ENCODE measurements around the gene LPP. TPM values are rescaled to one million over a fixed set of nuclear protein-coding genes. Genes with fewer than 3 reads are reported as not detected.

LPP gene
- polyA plus RNA-seq, 1 donor (not counting 4 experiments of a cell fraction or from before 2014, with no cell fraction given): 16.0 TPM

- DNase-seq (ENCODE audit: low read depth, low spot score) (no peak), FAIRE-seq (no peak)
- no peaks in the 10 kb centered on the region for H3K9me1 ChIP-seq (ENCODE audit: control insufficient read depth, extremely low read depth, insufficient read depth, low read length)
- no peak overlapping the region for H3K9ac ChIP-seq (ENCODE audit: control insufficient read depth, extremely low read depth, insufficient read depth, low read length)
- no peaks in the 10 kb centered on the region for H4K20me1 ChIP-seq (ENCODE audit: control insufficient read depth, extremely low read depth, insufficient read depth, low read length)
- no peaks in the 10 kb centered on the region for H3K4me1 ChIP-seq (ENCODE audit: control insufficient read depth, extremely low read depth, insufficient read depth, low read length)
- H3K27me3 ChIP-seq (ENCODE audit: control insufficient read depth, extremely low read depth, insufficient read depth, low read length): no peaks in the 10 kb centered on the region
- H3K36me3 ChIP-seq (ENCODE audit: control insufficient read depth in 2 of 2, extremely low read depth in 1 of 2, insufficient read depth in 2 of 2, low read length in 2 of 2): no peaks in the 10 kb centered on the region
- dilution Hi-C loops (cut with MboI; ENCODE audit: extremely low pct_ligation_motif_present, low sequenced_read_pairs): loop anchor here (25.0 kb wide), 1 partner anchor 1188 kb away; the partner anchor contains the start of gene BCL6
- no peak overlapping the region for H3K27ac ChIP-seq (ENCODE audit: control insufficient read depth, insufficient read depth, low read length)
- H3K9me3 ChIP-seq (ENCODE audit: control insufficient read depth, low read depth, low read length): no peaks in the 10 kb centered on the region
- TF ChIP-seq CTCF (optimal IDR thresholded peaks at IDR 0.05 in 1 of 3, IDR thresholded peaks at IDR 0.05 in 1 of 3, conservative IDR thresholded peaks at IDR 0.05 in 1 of 3; ENCODE audit: extremely low read depth in 1 of 3, insufficient read depth in 2 of 3, low read length in 3 of 3) (no peak), EZH2 (IDR thresholded peaks at IDR 0.05; ENCODE audit: low read length) (no peak)
- H3K4me3 ChIP-seq (ENCODE audit: control insufficient read depth in 2 of 3, extremely low read depth in 1 of 3, insufficient read depth in 2 of 3, low read depth in 1 of 3, low read length in 3 of 3): no peak overlapping the region
- H2AFZ ChIP-seq (ENCODE audit: control insufficient read depth, low read length): no peak overlapping the region
- no peaks in the 10 kb centered on the region for H3K79me2 ChIP-seq (ENCODE audit: control insufficient read depth, insufficient read depth, low read length)
- H3K4me2 ChIP-seq (ENCODE audit: control insufficient read depth, extremely low read depth, insufficient read depth, low read depth, low read length): no peak overlapping the region
These were observed 771.4 kb downstream of the LPP start for GRCh38 chr3:188925376-188925775.

GRCh38 chr3:188926111-188926510, 772.2 kb downstream of the LPP start:
- H3K36me3 ChIP-seq (ENCODE audit: control insufficient read depth in 2 of 2, extremely low read depth in 1 of 2, insufficient read depth in 2 of 2, low read length in 2 of 2): no peaks in the 10 kb centered on the region
- no peak overlapping the region for H3K4me3 ChIP-seq (ENCODE audit: control insufficient read depth in 2 of 3, extremely low read depth in 1 of 3, insufficient read depth in 2 of 3, low read depth in 1 of 3, low read length in 3 of 3)
- H3K4me2 ChIP-seq (ENCODE audit: control insufficient read depth, extremely low read depth, insufficient read depth, low read depth, low read length): no peak overlapping the region
- DNase-seq (ENCODE audit: low read depth, low spot score) (no peak), FAIRE-seq (no peak)
- no peaks in the 10 kb centered on the region for H4K20me1 ChIP-seq (ENCODE audit: control insufficient read depth, extremely low read depth, insufficient read depth, low read length)
- H3K27ac ChIP-seq (ENCODE audit: control insufficient read depth, insufficient read depth, low read length): no peak overlapping the region
- dilution Hi-C loops (cut with MboI; ENCODE audit: extremely low pct_ligation_motif_present, low sequenced_read_pairs): loop anchor here (25.0 kb wide), 1 partner anchor 1189 kb away; the partner anchor contains the start of gene BCL6
- no peak overlapping the region for H2AFZ ChIP-seq (ENCODE audit: control insufficient read depth, low read length)
- no peaks in the 10 kb centered on the region for H3K79me2 ChIP-seq (ENCODE audit: control insufficient read depth, insufficient read depth, low read length)
- no peaks in the 10 kb centered on the region for H3K9me3 ChIP-seq (ENCODE audit: control insufficient read depth, low read depth, low read length)
- H3K9me1 ChIP-seq (ENCODE audit: control insufficient read depth, extremely low read depth, insufficient read depth, low read length): no peaks in the 10 kb centered on the region
- no peak overlapping the region for H3K9ac ChIP-seq (ENCODE audit: control insufficient read depth, extremely low read depth, insufficient read depth, low read length)
- no peaks in the 10 kb centered on the region for H3K27me3 ChIP-seq (ENCODE audit: control insufficient read depth, extremely low read depth, insufficient read depth, low read length)
- no peak for TF ChIP-seq EZH2 (IDR thresholded peaks at IDR 0.05; ENCODE audit: low read length)
- TF ChIP-seq CTCF (optimal IDR thresholded peaks at IDR 0.05 in 1 of 3, IDR thresholded peaks at IDR 0.05 in 1 of 3, conservative IDR thresholded peaks at IDR 0.05 in 1 of 3; ENCODE audit: extremely low read depth in 1 of 3, insufficient read depth in 2 of 3, low read length in 3 of 3): no peak
- H3K4me1 ChIP-seq (ENCODE audit: control insufficient read depth, extremely low read depth, insufficient read depth, low read length): no peaks in the 10 kb centered on the region

Measured in keratinocyte (primary cell).